HG02885 (cell line): ENCODE results near the gene PLEKHN1.
"Not testable (repeated sequence)": the region's sequence is repeated elsewhere in the genome, so short reads cannot be mapped to it uniquely, and the experiment has no call there.

Source experiments
- ATAC-seq: cut with Tn5 transposase; IDR thresholded peaks from one replicate; pipeline ENCODE4 v1.9.1; 2021; ENCODE audit warnings: mild to moderate bottlenecking; ENCODE audit not compliant: unreplicated experiment, poor library complexity

The PLEKHN1 gene

DNA sequence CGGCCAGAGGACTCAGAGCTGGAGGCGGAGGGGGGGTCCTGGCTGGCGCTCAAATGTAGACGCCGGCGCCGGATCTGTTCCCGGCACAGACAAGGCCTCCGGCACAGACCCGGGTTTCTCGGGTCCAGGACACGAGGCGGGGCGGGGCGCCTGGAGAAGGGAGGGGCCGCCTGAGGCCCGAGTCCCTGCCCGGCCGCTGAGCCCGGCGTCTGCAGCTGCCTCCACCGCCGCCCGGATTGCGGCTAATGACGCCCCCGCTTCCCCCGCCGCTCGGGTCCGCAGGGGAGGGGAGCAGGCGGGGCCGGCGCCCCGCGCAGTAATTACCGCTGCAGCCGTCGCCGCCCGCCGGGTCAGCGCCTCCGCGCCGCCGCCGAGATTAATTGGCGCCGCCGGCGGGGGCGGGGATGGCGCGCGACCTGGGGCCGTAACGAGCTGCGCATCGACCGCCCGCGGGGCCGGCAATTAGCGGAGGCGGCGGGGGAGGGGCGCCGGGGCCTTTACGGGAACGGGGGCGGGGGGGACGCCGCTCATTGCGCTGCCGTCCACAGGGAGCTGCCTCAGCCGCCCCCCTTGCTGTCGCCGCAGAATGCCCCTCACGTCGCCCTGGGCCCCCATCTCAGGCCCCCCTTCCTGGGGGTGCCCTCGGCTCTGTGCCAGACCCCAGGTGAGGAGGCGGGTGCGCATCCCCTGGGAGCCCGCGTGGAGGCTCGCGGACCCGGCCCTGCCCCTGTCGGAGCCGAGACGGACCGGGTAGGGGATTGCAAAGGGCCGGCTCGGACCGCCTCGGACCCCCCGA is 24.5 kb upstream of the PLEKHN1 start:
- no peak for ATAC-seq

DNA sequence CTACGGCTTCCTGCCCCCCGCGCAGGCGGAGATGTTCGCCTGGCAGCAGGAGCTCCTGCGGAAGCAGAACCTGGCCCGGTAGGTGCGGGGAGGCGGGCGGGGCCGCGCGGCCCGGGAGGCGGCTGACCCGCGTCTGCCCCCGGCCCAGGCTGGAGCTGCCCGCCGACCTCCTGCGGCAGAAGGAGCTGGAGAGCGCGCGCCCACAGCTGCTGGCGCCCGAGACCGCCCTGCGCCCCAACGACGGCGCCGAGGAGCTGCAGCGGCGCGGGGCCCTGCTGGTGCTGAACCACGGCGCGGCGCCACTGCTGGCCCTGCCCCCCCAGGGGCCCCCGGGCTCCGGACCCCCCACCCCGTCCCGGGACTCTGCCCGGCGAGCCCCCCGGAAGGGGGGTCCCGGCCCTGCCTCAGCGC is 23.9 kb upstream of the PLEKHN1 start:
- no peak for ATAC-seq

DNA sequence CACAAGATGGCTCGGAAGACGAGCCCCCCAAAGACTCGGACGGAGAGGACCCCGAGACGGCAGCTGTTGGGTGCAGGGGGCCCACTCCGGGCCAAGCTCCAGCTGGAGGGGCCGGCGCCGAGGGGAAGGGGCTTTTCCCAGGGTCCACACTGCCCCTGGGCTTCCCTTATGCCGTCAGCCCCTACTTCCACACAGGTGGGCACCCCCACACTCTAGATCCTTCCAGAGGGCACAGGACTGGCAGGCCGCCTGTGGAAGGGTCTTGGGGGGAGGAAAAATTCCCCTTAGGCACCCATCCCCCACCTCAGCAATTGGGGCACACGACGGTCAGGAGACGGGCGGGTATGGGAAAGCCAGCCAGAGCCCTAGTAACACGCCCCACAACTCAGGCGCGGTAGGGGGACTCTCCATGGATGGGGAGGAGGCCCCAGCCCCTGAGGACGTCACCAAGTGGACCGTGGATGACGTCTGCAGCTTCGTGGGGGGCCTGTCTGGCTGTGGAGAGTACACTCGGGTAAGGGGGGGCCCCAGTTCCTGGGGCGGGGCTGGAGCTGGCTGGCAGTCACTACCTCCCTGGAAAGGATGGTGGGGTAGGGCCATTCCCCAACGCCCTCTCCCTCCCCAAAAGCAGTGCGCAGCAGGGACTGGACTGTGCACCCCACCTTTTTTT is 23.3 kb upstream of the PLEKHN1 start:
- no peak for ATAC-seq

DNA sequence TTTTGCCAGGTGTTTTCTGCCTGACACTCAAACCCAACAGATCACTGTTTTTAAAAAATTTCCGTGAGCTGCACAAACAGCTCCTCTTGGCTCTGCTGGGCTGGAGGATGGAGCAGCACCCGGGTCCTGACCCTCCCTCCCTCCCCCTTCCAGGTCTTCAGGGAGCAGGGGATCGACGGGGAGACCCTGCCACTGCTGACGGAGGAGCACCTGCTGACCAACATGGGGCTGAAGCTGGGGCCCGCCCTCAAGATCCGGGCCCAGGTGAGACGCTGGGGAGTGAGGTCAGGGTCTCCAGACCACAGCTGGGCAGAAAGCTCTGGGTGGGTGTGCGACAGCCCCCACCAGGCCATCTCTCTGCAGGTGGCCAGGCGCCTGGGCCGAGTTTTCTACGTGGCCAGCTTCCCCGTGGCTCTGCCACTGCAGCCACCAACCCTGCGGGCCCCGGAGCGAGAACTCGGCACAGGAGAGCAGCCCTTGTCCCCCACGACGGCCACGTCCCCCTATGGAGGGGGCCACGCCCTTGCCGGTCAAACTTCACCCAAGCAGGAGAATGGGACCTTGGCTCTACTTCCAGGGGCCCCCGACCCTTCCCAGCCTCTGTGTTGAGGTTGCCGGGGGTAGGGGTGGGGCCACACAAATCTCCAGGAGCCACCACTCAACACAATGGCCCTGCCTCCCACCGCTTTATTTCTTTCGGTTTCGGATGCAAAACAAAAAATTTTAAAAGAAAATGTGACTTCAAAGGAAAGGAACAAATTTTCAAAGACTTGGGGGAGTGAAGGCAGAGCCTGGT is 22.5 kb upstream of the PLEKHN1 start:
- ATAC-seq, result no peak

DNA sequence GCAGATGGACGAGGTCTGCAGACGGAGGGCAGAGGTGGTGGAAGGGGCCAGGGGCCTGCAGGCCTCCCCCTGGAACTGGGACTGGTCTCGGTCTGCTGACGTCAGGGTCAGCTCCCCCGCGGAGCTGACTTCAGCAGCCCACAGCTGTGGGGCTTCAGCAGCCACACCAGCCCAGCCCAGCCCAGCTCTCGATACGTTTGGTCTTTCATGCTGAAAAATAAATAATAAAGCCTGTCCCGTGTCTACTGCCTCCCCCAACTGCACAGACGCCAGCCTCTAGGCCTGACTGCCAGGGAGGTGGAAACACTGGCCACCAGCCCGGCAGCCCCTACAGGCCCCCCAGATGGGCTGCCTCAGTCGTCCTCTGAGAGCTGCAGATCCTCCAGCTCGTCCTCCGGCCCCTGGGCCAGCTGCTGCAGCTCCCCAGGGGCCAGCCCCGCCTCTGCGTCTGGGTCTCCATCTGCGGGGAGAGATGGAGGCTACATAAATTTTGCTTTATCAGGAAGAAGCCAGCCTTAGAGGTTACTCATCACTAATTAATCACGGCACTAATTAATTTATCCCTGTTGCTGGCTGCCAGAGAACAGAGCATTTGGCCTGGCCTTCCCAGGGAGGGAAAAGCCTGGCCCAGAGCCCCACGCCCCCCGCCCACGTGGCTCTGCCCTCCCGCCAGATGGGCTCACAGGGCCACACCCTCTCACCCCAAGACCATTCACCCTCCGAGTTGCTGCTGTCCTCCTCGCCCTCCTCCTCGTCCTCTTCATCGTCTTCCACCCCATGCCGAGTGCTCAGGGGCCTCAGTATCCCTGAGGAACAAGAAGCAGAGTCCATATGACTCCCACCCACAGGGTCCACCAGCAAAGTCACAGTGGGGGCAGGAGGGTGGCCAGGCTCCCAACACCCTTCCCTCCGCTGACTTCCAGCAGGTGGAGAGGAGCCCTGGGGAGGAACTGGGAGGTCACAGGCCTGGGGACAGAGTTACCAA is 21.6 kb upstream of the PLEKHN1 start:
- no peak for ATAC-seq

DNA sequence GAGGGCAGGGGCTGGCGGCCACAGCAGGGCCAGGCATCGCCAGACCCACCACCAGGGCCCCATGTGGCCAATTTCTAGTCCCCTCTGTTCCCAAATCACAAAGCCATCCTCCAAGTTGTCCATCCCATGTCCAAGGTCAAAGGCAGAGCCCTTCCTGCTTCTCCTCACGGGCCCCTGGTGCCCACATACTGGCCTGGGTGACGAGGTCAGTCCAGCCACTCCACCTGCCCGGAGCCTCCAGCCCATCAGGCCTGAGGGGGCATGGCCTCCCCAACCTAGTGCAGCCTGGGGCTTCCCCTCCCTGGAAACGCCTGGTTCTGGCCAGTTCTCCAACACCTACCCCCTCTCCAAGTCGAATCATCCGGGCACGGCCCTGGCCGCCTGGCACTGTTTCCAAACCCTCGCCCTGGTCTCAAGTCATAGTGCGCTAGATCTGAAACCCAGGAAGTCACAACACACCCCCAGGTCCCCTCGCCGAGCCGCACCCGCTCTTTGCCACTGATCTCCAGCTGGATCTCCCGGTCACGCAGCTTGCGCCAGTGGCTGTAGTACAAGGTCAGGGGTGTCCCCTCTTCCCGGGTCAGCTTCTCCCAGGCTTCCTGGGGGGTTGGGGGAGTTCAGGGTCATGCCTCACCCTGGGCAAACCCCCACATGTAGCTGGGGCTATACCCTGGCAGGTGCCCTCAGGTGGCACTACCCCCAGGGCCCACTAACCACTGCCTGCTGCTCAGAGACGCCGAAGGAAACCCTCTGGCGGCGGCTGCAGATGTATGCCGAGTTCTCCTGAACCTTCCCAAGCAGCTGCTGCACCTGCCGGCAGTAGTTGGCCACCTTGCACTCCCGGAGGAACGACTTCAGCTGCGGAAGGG is 20.4 kb upstream of the PLEKHN1 start:
- no peak for ATAC-seq

DNA sequence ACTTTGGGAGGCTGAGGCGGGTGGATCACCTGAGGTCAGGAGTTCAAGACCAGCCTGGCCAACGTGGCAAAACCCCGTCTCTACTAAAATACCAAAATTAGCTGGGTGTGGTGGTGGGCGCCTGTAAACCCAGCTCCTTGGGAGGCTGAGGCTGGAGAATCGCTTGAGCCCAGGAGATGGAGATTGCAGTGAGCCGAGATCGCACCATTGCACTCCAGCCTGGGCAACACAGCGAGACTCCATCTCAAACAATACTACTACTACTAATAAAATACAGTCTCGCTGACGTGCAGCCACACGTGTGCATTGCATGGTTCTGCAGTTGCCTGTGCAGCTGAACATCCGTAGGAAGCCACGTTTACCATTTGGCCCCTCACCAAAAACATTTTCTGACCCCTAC is 19.5 kb upstream of the PLEKHN1 start:
- ATAC-seq, result not testable (repeated sequence)

DNA sequence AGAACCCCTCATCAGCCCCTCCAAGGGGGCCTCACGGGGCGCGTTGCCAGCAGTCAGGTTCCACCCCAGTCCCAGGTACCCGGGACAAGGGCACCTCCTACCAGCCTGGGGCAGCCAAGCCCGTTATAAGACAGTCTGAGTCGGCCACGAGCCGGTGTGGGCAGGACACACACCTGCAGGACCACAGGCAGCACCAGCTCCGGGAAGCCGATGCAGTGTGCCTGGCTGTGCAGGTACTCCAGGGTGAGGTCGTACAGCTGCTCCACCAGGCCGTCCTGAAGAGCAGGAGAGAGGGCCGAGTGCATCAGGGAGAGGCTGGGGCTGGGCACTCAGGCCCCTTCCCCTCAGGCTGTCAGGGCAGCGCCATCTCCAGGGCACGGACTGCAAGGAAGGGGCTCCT is 18.3 kb upstream of the PLEKHN1 start:
- no peak for ATAC-seq

DNA sequence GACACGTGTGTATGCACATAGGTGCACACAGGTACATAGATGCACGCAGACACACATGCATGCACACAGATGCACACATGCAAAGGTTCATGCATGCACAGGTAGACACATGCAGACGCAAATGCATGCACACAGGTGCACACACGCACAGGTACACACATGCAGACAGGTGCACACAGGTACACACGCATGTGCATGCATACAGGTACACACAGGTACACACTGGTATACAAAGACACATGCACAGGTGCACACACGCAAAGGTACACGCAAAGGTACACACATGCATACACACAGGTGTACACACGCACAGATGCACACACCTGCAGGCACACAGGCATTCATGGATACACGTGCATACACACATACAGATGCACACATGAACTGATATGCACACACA is 16.0 kb upstream of the PLEKHN1 start:
- no peak for ATAC-seq

DNA sequence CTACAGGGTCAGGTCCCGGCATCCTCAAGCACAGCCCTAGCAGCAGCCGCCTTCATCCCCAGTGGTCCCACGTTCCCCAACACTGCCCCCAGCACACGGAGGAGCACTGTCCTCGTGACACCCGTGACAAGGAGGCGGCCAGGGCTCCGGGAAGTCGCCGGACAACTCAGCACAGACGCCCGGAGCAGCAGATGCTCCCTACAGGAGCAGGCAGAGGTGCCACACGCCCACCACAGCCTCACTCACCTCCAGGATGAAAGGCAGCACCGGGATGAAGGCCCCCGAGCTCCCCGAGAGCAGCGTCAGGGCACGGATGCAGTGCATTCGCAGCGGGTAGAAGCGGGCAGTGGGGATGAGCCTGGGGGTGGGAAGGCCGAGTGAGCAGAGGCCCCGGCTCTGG is 15.4 kb upstream of the PLEKHN1 start:
- ATAC-seq, result no peak

DNA sequence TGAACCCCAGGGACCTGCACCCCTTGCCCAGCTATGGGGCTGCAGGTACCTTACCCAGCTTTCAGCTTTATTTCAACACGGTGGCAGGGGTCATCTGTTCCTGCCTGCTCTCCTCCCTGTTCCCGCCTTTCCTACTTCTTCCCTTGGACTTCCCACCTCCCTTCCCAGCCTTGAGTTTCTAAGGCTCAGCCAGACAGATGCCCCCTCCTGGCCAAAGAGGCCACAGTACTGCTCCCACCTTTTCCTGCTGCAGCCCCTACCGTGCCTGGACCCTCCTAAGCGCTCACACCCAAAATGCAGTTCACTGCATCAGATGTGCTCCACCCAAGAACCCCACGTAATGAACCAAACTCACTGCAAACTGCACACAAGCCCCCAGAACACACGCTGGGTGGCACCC is 14.9 kb upstream of the PLEKHN1 start:
- ATAC-seq, result no peak

DNA sequence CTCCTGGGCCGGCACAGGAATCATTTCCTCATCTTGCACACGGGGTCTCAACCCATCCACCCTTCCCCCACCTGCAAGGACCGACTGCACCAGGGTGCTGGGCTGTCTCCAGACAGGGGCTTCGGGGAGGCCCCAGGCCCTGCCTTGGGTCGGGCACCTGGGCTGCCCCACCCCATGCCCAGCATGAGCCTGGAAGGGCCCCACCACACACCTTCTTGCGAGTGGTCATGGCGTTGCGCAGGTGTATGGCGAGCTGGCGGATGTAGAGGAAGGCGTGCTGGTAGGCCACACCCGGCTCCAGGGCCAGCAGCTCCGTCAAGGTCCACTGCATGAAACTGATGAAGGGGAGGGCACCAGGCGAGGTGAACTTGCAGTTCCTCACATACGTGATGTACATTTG is 14.1 kb upstream of the PLEKHN1 start:
- no peak for ATAC-seq

DNA sequence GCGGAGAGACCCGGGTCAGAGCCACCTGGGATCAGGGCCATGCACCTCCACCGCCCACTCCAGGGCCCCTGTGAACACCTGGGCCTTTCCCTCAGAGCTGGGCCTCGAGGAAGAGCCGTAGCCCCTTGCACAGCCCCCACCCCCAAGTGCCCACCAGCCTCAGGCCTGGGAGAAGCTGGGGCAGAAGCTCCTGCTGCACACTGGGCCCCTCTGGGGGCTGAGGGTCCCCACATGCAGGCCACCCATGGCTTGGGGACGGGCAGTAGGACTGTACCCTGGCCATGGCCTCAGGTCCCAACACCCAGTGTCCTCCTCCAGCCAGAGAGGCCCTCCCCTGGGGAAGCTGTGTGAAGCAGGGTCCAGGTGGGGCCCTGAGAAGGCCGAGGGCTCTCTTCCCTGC is 13.7 kb upstream of the PLEKHN1 start:
- ATAC-seq, result no peak

DNA sequence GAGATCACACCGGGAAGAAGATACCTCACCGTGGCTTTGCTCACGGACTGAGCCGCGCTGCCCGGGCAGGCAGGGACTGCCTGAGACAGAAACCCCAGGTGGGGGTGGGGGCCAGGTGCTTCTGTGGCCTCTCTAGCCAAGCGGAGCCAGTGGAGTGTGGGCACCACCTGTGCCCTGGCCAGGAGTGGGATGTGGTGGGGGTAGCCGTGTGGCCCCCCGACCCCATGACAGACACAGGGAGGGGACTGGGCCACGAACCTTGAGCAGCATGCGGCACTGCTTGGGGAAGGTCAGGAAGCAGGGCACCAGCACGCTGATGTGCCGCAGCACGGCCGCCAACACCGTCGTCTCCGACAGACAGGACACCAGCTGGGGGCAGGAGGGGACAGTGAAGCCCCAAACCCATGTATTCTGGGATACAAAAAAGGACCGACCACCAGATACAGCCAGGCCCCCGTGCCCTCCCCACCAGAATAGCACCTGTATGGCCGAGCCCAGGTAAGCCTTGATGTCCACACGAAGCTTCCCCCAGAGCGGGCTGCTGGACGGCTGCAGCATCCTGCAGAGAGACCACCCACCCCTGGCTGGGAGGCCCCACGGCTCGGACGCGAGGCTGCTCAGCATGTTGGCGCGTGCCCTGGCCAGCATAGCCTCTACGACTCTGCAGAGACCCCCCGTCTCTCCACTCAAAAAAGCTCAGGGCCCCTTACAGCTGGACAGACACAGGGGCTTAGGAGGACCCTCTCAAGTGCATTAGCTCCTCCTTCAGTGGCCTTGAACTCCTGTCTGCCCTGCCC is 12.6 kb upstream of the PLEKHN1 start:
- no peak for ATAC-seq

DNA sequence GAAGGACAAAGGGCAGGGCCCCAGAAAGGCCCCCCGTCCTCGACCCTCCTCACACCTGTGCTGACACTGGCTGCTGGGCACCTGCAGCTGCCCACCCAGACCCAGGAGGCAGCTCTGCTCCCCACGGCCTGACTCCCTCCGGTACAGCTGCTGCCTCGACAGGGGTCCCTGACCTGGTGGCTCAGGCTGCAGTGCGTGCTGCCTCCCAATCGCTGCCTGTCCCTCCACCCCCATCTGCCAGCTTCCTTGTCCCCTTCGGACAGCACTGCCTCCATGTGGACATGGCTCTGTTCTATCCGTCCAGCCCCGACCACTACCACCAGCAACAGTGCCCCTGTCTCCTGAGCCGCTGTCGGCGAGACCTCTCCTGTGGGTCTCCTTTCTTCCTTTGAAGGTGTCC is 11.4 kb upstream of the PLEKHN1 start:
- ATAC-seq, result no peak

DNA sequence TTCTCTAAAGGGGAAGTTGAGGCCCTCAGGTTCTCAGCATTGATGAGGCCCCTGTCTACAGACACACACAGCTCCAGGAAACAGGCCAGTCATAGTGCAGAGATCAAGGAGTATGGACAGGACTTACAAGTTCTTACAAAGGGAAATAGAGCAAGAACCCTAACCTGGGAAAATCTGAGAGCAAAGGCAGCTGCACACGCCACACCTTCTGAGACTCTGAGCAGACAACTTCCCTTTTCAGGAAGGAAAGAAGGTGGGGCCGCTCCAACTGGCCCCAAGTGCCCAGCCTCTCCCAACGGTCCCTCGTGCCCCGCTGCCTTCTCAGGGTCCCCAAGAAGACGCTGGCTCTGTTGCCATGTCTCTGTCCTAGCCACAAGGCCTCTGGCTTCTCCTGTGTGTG is 10.8 kb upstream of the PLEKHN1 start:
- no peak for ATAC-seq

DNA sequence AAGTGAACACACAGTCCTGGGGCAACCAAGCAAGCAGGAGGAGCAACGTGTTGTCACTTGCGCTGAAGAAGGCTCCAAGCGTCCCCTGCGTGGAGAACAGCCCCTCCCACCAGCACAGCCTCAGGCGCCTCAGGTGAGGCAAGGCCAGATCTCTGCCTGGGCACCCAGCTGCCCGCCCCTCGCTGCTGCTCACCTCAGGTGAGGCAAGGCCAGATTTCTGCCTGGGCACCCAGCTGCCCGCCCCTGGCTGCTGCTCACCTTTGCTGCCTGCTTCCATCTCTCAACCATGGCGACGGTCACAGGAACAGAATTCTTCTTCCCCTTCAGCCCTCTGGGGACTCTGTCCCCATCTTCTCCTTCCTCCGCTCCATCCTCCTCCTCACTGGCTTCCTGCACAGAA is 9.6 kb upstream of the PLEKHN1 start:
- ATAC-seq, result no peak
